ENCODE results near the gene GPRIN3. TPM values are rescaled to one million over a fixed set of nuclear protein-coding genes. Genes with fewer than 3 reads are reported as not detected.

The GPRIN3 gene
- total RNA-seq, 1 experiment from 2014 or later = 0.39 TPM

- DNase-seq (ENCODE audit: low read depth, low spot score) (no peak), ATAC-seq (no peak)
- no TSS peak for BruUV-seq (replicated peaks)
- CTCF ChIA-PET = no interaction called here
- Histone ChIP-seq H3K4me1 (ENCODE audit: control insufficient read depth in 1 of 2, insufficient read depth in 2 of 2, low read length in 2 of 2) (no peaks in the 10 kb centered on the region), H2AFZ (ENCODE audit: low read depth, low read length, poor library complexity, severe bottlenecking) (no peak overlapping the region), H3K4me2 (ENCODE audit: low read length) (no peak overlapping the region), H4K20me1 (ENCODE audit: insufficient read depth) (no peaks in the 10 kb centered on the region), H3K9me3 (ENCODE audit: control insufficient read depth in 1 of 2, insufficient read depth in 1 of 2, low read depth in 1 of 2, low read length in 2 of 2) (no peaks in the 10 kb centered on the region), H3K9me2 (ENCODE audit: insufficient read depth) (no peaks in the 10 kb centered on the region), H3K79me2 (ENCODE audit: insufficient read depth, low read length) (no peaks in the 10 kb centered on the region), H3K4me3 (replicated peaks in 1 of 2; ENCODE audit: low read depth in 1 of 2, low read length in 2 of 2) (no peak overlapping the region), H3K36me3 (ENCODE audit: control insufficient read depth in 1 of 2, insufficient read depth in 2 of 2, low read length in 2 of 2) (no peaks in the 10 kb centered on the region), H3K27me3 (ENCODE audit: insufficient read depth, low read length) (no peaks in the 10 kb centered on the region), H3K9ac (ENCODE audit: low read length) (no peak overlapping the region), H3K27ac (ENCODE audit: low read depth, low read length) (no peak overlapping the region)
- POLR2A ChIA-PET = no interaction called here
- intact Hi-C loops (cut with micrococcal nuclease) = no loop called here
- RAD21 ChIA-PET (ENCODE audit: low non-redundant PET in 1 of 2, low total read pairs in 2 of 2, uncharacterized antibody in 2 of 2, unreplicated experiment in 2 of 2) = no interaction called here
- TF ChIP-seq SP1 (IDR thresholded peaks at IDR 0.05; ENCODE audit: low read depth) (no peak), ZFX (IDR thresholded peaks at IDR 0.05) (no peak), ELF1 (IDR thresholded peaks at IDR 0.05; ENCODE audit: borderline replicate concordance, low read depth) (no peak), POLR2A (IDR thresholded peaks at IDR 0.05; ENCODE audit: borderline replicate concordance, extremely low read depth, insufficient read depth, insufficient read length) (no peak), ATF3 (IDR thresholded peaks at IDR 0.05) (no peak), RAD21 (IDR thresholded peaks at IDR 0.05; ENCODE audit: low read depth) (no peak), CBX3 (IDR thresholded peaks at IDR 0.05; ENCODE audit: low read depth) (no peak), POLR2AphosphoS5 (IDR thresholded peaks at IDR 0.05; ENCODE audit: low read depth, low read length) (no peak), TCF7L2 (IDR thresholded peaks at IDR 0.05; ENCODE audit: borderline replicate concordance, extremely low read depth, insufficient read depth, insufficient read length) (no peak), CEBPB (IDR thresholded peaks at IDR 0.05; ENCODE audit: low read depth) (no peak), SRF (IDR thresholded peaks at IDR 0.05; ENCODE audit: low read depth) (no peak), YY1 (IDR thresholded peaks at IDR 0.05; ENCODE audit: extremely low read depth, insufficient replicate concordance, low read depth, low read length) (no peak), SIN3A (IDR thresholded peaks at IDR 0.05; ENCODE audit: low read depth) (no peak), ZNF274 (IDR thresholded peaks at IDR 0.05; ENCODE audit: low read depth, low read length) (no peak), CTCF (IDR thresholded peaks at IDR 0.05 in 2 of 3, conservative IDR thresholded peaks at IDR 0.05 in 1 of 3; ENCODE audit: borderline replicate concordance in 1 of 3, insufficient read depth in 1 of 3, low read depth in 2 of 3, low read length in 2 of 3) (no peak), REST (IDR thresholded peaks at IDR 0.05; ENCODE audit: low read depth) (no peak), EGR1 (IDR thresholded peaks at IDR 0.05; ENCODE audit: low read depth) (no peak), JUND (IDR thresholded peaks at IDR 0.05) (no peak)
Measured at GRCh38 chr4:89273741-89274141, 33.9 kb downstream of the GPRIN3 start.

All from HCT116 (cell line).